ENCODE data around the gene FRAT1. TPM values are rescaled to one million over a fixed set of nuclear protein-coding genes. Genes with fewer than 3 reads are reported as not detected.

The FRAT1 gene
- polyA plus RNA-seq, 1 donor (not counting 4 experiments of a cell fraction or from before 2014, with no cell fraction given): 0.34 TPM

DNA sequence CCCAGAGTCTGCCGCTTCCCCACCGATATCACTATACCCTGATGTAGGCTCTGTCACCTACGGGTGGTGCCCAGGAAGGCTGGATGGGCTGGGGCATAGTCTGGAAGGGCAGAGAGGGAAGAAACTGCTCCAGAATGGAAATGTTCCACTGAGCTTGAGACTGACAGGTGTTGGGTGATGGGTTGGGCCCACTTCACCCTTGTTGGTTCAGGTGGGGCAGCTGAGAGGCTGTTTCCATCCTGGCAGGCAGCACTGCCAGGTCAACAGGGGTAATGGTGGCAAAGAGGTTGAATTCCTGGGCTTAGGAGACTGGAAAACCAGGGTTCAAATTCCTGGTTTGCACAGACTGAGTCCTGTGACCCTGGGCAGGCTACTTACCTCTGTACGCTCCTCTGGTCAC is 44.0 kb downstream of the FRAT1 start:
- Histone ChIP-seq H2AFZ (ENCODE audit: control insufficient read depth, low read length) (no peak overlapping the region), H3K4me2 (ENCODE audit: control insufficient read depth, extremely low read depth, insufficient read depth, low read depth, low read length) (no peak overlapping the region), H4K20me1 (ENCODE audit: control insufficient read depth, extremely low read depth, insufficient read depth, low read length) (no peaks in the 10 kb centered on the region), H3K9me1 (ENCODE audit: control insufficient read depth, extremely low read depth, insufficient read depth, low read length) (peaks cover 2% of the 10 kb centered on the region), H3K4me3 (ENCODE audit: control insufficient read depth in 2 of 3, extremely low read depth in 1 of 3, insufficient read depth in 2 of 3, low read depth in 1 of 3, low read length in 3 of 3) (no peak overlapping the region), H3K27me3 (ENCODE audit: control insufficient read depth, extremely low read depth, insufficient read depth, low read length) (no peaks in the 10 kb centered on the region), H3K9me3 (ENCODE audit: control insufficient read depth, low read depth, low read length) (no peaks in the 10 kb centered on the region), H3K36me3 (ENCODE audit: control insufficient read depth in 2 of 2, extremely low read depth in 1 of 2, insufficient read depth in 2 of 2, low read length in 2 of 2) (peaks cover 42 to 43% of the 10 kb centered on the region in 2 experiments), H3K9ac (ENCODE audit: control insufficient read depth, extremely low read depth, insufficient read depth, low read length) (no peak overlapping the region), H3K79me2 (ENCODE audit: control insufficient read depth, insufficient read depth, low read length) (no peaks in the 10 kb centered on the region), H3K27ac (ENCODE audit: control insufficient read depth, insufficient read depth, low read length) (no peak overlapping the region), H3K4me1 (ENCODE audit: control insufficient read depth, extremely low read depth, insufficient read depth, low read length) (peaks cover 5% of the 10 kb centered on the region)
- dilution Hi-C loops (cut with MboI; ENCODE audit: extremely low pct_ligation_motif_present, low sequenced_read_pairs): no loop called here
- FAIRE-seq (no peak), DNase-seq (ENCODE audit: low read depth, low spot score) (no peak)
- TF ChIP-seq CTCF (optimal IDR thresholded peaks at IDR 0.05 in 1 of 3, IDR thresholded peaks at IDR 0.05 in 1 of 3, conservative IDR thresholded peaks at IDR 0.05 in 1 of 3; ENCODE audit: extremely low read depth in 1 of 3, insufficient read depth in 2 of 3, low read length in 3 of 3) (no peak), EZH2 (IDR thresholded peaks at IDR 0.05; ENCODE audit: low read length) (no peak)

DNA sequence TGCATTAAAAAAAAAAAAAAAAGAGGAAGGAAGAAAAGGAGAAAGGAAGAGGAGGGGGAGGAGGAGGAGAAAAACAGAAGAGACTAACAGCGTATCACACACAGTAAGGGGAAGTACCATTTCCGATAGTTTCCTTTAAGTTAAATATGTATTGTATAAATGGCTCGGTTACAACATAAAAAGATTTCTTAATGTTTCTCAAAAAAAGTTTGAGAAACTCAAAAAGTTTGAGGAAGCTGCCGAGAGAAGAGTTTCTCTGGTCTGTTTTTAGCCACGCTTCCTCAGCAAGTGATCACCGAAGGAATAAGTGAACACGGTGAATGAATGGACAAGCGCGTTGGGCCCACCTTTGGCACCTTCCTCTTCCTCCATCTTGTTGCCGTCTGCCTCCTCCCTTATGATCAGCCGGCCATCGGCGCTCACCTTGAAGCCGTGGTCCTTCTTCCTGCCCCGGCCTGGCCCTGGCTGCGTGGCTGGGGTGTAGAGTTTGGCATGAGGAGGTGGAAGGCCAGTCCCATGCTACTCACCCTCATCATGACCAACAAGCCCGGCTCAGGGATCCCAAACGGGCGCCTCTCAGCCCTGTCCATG is 46.8 kb downstream of the FRAT1 start:
- peaks cover 40 to 44% of the 10 kb centered on the region in 2 experiments for H3K36me3 ChIP-seq (ENCODE audit: control insufficient read depth in 2 of 2, extremely low read depth in 1 of 2, insufficient read depth in 2 of 2, low read length in 2 of 2)
- no peak overlapping the region for H3K27ac ChIP-seq (ENCODE audit: control insufficient read depth, insufficient read depth, low read length)
- no peaks in the 10 kb centered on the region for H3K9me3 ChIP-seq (ENCODE audit: control insufficient read depth, low read depth, low read length)
- DNase-seq (ENCODE audit: low read depth, low spot score) (no peak), FAIRE-seq (no peak)
- H3K9ac ChIP-seq (ENCODE audit: control insufficient read depth, extremely low read depth, insufficient read depth, low read length): no peak overlapping the region
- no peaks in the 10 kb centered on the region for H3K27me3 ChIP-seq (ENCODE audit: control insufficient read depth, extremely low read depth, insufficient read depth, low read length)
- no peak overlapping the region for H3K4me3 ChIP-seq (ENCODE audit: control insufficient read depth in 2 of 3, extremely low read depth in 1 of 3, insufficient read depth in 2 of 3, low read depth in 1 of 3, low read length in 3 of 3)
- H3K9me1 ChIP-seq (ENCODE audit: control insufficient read depth, extremely low read depth, insufficient read depth, low read length): peaks cover 2% of the 10 kb centered on the region
- no peak for TF ChIP-seq CTCF (optimal IDR thresholded peaks at IDR 0.05 in 1 of 3, IDR thresholded peaks at IDR 0.05 in 1 of 3, conservative IDR thresholded peaks at IDR 0.05 in 1 of 3; ENCODE audit: extremely low read depth in 1 of 3, insufficient read depth in 2 of 3, low read length in 3 of 3)
- dilution Hi-C loops (cut with MboI; ENCODE audit: extremely low pct_ligation_motif_present, low sequenced_read_pairs): no loop called here
- no peak overlapping the region for H3K4me2 ChIP-seq (ENCODE audit: control insufficient read depth, extremely low read depth, insufficient read depth, low read depth, low read length)
- peaks cover 4% of the 10 kb centered on the region for H3K4me1 ChIP-seq (ENCODE audit: control insufficient read depth, extremely low read depth, insufficient read depth, low read length)
- no peak overlapping the region for H2AFZ ChIP-seq (ENCODE audit: control insufficient read depth, low read length)
- no peaks in the 10 kb centered on the region for H4K20me1 ChIP-seq (ENCODE audit: control insufficient read depth, extremely low read depth, insufficient read depth, low read length)
- H3K79me2 ChIP-seq (ENCODE audit: control insufficient read depth, insufficient read depth, low read length): no peaks in the 10 kb centered on the region
